Suprapubic skin (tissue), 3 donors: Measurements from ENCODE around the gene ATP1A3.

Experiments
- CTCF ChIP-seq, 2 donors: fragments of 200-600 bp in 1 of 2; fragments of 450-650 bp in 1 of 2; sonication (generic) in 1 of 2; IDR thresholded peaks; one replicate each; pipeline ENCODE4 v1.5.1; 2016 to 2019; ENCODE audit warnings: antibody characterized with exemption in 2 of 2, mild to moderate bottlenecking in 1 of 2, moderate library complexity in 1 of 2
- EP300 ChIP-seq: sonication (generic); formaldehyde crosslinking; IDR thresholded peaks from one replicate; pipeline ENCODE4 v1.6.1; 2017; ENCODE audit warnings: antibody characterized with exemption
- POLR2A ChIP-seq, 2 donors: fragments of 450-650 bp; IDR thresholded peaks; one replicate each; pipeline ENCODE4 v1.6.1; 2017; ENCODE audit warnings: antibody characterized with exemption in 2 of 2, mild to moderate bottlenecking in 2 of 2, moderate library complexity in 2 of 2

GRCh38 chr19:41930926-41931592, 63.0 kb downstream of the ATP1A3 start:
- TF ChIP-seq POLR2A (IDR thresholded peaks at IDR 0.05): no peak
- no peak for TF ChIP-seq CTCF (IDR thresholded peaks at IDR 0.05)
- TF ChIP-seq EP300: no peak
